Brain microvascular endothelial cell (primary cell): ENCODE data around the gene LCP2.

Experiments
- DNase-seq: peaks from one replicate; pipeline ENCODE4 v3.0.0-alpha.2; 2020
- H3K27ac ChIP-seq: fragments of 250-450 bp; sonication (Bioruptor Pico); 2 replicates; pipeline ENCODE4 v1.5.1; 2020; ENCODE audit warnings: mild to moderate bottlenecking, moderate library complexity
- H3K27me3 ChIP-seq: fragments of 250-450 bp; sonication (Bioruptor Pico); replicated peaks from 2 replicates; pipeline ENCODE4 v1.5.1; 2020; ENCODE audit warnings: mild to moderate bottlenecking
- H3K36me3 ChIP-seq: fragments of 250-450 bp; sonication (Bioruptor Pico); replicated peaks from 2 replicates; pipeline ENCODE4 v1.5.1; 2020; ENCODE audit warnings: mild to moderate bottlenecking
- H3K4me3 ChIP-seq: 2 replicates; pipeline ENCODE4 v1.5.1; 2011; ENCODE audit warnings: low read depth, mild to moderate bottlenecking, control low read depth, low read length, moderate library complexity
- in situ Hi-C: cut with HindIII; loops from 2 replicates; pipeline ENCODE4 v1.10.0; 2017; ENCODE audit warnings: low sequenced_read_pairs, low pct_ligation_motif_present
- TF ChIP-seq, protein P1 (sequence below): IDR thresholded peaks from 2 replicates; pipeline ENCODE4 v1.5.1; 2011; ENCODE audit warnings: low read depth, mild to moderate bottlenecking, moderate library complexity, low read length, control low read depth, inconsistent platforms; ENCODE audit errors: missing control alignments

LCP2 gene

DNA sequence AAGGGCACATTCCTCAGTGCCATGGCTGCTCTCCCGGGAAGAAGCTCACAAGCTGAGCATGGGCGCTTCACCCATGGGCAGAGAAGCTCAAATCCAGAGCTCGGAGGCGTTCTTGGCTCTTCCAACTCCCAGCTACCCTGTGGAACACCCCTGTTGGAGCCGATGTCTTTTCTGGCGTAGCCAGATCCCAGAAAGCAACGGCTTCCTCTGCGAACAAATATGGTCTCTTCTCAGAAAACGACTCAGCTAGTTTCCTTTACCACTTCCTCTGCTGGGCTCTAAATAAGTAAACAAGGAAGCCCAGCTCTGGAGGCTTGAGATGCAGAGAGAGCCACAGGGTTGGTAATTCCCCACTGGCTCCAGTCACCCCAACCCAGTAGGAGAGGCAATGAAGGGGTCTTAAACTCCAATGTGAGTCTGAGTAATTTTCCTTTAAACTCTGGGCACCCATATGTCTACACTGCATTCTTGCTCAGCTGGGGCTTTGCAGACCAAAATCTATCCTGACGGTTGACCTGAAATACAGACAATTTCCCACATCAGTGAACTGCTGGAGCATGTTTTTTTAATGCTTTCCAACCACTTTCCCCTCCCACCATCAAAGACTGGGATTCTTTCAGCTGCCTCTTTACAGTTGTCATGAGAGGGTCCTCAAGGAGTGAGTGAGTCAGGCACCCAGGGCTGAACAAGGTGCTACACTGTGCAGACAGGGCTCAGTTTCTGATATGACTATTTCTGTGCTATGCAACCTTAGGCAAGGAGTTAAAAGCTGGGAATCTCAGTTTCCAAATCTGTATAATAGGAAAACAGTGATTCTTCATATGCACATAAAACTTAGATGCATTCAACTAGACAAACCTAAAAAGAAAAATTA is at the start of gene LCP2:
LCP2 (minus strand) TSS at position 189 of the 874 bp plus-strand sequence; CDS start at position 23, 166 bp downstream.
- in situ Hi-C loops: no loop called here
- TF ChIP-seq, protein P1, sequence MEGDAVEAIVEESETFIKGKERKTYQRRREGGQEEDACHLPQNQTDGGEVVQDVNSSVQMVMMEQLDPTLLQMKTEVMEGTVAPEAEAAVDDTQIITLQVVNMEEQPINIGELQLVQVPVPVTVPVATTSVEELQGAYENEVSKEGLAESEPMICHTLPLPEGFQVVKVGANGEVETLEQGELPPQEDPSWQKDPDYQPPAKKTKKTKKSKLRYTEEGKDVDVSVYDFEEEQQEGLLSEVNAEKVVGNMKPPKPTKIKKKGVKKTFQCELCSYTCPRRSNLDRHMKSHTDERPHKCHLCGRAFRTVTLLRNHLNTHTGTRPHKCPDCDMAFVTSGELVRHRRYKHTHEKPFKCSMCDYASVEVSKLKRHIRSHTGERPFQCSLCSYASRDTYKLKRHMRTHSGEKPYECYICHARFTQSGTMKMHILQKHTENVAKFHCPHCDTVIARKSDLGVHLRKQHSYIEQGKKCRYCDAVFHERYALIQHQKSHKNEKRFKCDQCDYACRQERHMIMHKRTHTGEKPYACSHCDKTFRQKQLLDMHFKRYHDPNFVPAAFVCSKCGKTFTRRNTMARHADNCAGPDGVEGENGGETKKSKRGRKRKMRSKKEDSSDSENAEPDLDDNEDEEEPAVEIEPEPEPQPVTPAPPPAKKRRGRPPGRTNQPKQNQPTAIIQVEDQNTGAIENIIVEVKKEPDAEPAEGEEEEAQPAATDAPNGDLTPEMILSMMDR: no peak
- H3K36me3 ChIP-seq: no peaks in the 10 kb centered on the region
- H3K27me3 ChIP-seq: no peaks in the 10 kb centered on the region
- H3K4me3 ChIP-seq: no peak within 1 kb of the TSS
- no peak within 1 kb of the TSS for H3K27ac ChIP-seq
- DNase-seq: no peak

DNA sequence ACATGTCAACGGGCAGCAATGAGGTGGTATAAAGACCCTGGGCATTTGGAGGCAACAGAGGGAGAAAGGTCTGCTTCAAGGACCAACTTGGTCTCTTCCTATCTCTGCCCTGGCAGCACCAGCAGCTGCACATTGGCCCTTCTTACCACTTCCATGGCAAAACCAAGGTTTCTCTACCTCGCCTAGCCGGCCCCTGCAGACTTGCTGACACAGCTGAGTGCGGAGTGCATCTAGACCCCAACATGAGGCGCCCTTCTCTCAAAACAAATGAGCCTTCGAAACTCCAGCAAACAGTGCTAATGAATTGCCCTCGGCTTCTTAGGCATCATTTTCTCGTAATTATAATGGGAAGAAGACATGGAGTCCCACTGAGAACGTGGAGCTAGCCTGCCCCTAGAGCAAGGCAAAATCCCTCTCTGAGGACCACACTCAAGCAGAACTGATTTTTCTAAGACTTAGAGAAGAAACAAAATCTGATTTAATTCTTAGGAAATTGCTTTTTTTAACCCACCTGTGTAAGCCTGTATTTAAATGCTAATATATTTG is 49.5 kb upstream of the LCP2 start:
- no peak for DNase-seq
- peaks cover 10% of the 10 kb centered on the region for H3K27me3 ChIP-seq
- H3K4me3 ChIP-seq: no peak overlapping the region
- TF ChIP-seq, protein P1: no peak
- in situ Hi-C loops: no loop called here
- no peaks in the 10 kb centered on the region for H3K36me3 ChIP-seq
- H3K27ac ChIP-seq: no peak overlapping the region

DNA sequence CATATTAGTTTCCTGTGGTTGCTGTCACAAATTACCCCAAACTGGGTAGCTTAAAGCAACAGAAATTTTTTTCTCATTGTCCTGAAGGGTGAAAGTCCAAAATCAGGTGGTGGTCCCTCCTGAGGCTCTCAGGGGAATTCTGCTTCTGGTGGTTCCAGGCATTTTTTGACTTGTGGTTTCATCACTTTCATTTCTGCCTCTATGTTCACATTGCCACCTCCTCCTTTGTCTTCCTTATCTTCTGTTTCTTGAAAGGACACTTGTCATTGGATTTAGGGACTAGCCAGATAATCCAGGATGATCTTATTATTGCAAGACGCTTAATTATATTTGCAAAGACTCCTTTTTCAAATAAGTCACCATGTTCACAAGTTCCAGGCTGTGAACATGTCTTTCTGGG is 48.4 kb upstream of the LCP2 start:
- TF ChIP-seq, protein P1: no peak
- Histone ChIP-seq H3K27ac (no peak overlapping the region), H3K36me3 (no peaks in the 10 kb centered on the region), H3K27me3 (peaks cover 10% of the 10 kb centered on the region), H3K4me3 (no peak overlapping the region)
- no peak for DNase-seq
- in situ Hi-C loops: no loop called here

DNA sequence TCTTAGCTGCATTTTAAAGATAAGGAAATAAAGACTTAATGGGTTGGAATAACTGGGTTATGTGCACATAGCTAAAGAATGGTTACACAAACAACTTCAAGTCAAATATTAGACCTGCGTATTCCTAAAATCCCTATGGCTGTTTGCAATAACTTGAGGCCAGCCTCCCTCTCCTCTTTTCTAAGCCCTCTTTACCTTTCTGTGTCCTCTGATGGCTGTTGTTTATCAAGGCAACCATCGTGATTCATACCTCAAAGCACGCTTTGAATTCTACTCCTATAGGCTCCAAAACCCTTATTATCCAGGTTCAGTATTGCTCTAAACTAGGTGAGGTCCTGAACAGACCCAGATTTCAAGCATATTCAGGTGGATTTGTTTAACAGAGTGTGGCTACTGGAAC is 45.6 kb upstream of the LCP2 start:
- in situ Hi-C loops: no loop called here
- Histone ChIP-seq H3K36me3 (no peaks in the 10 kb centered on the region), H3K4me3 (no peak overlapping the region), H3K27ac (no peak overlapping the region), H3K27me3 (peaks cover 3% of the 10 kb centered on the region)
- no peak for DNase-seq
- TF ChIP-seq, protein P1: no peak

DNA sequence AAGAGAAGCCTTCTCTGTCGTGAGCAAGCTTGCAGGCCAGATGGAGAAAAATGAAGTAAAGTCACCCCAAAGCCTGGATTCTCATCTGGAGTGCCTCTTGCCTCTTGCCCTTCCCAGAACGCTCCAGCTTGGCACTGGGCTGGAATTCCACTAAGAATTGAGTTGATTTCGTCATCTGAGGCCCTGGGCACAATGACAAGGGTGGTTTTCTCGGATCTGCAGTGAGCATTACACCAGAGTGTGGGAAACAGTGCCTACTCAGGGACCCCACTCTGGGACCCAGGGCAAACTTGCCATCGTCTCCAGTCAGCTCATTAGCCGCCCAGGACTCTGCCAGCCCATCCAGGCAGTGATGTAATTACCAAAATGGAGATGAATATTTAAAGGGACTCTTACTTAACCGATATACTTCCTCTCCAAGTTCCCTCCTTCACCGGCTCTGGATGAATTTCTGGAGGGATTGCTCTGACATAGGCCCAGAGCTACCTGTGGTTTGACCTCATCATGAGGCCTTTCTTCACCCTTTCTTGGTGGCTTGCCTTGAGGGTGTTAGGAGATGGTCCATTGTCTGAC is 44.7 kb upstream of the LCP2 start:
- Histone ChIP-seq H3K36me3 (no peaks in the 10 kb centered on the region), H3K27me3 (no peaks in the 10 kb centered on the region), H3K27ac (no peak overlapping the region), H3K4me3 (no peak overlapping the region)
- in situ Hi-C loops: no loop called here
- no peak for DNase-seq
- TF ChIP-seq, protein P1: no peak
